ENCODE results near the gene CASZ1. TPM values are rescaled to one million over a fixed set of nuclear protein-coding genes. Genes with fewer than 3 reads are reported as not detected.

CASZ1 gene
- total RNA-seq, 1 experiment from 2014 or later = 1.1 TPM

GRCh38 chr1:10745886-10746455 lies 50.5 kb downstream of the CASZ1 start:
- DNase-seq (ENCODE audit: low spot score) = no peak

GRCh38 chr1:10745383-10745782 lies 51.1 kb downstream of the CASZ1 start:
- no peak for DNase-seq (ENCODE audit: low spot score)

GRCh38 chr1:10744654-10745238 lies 51.7 kb downstream of the CASZ1 start:
- no peak for DNase-seq (ENCODE audit: low spot score)

GRCh38 chr1:10744029-10744428 lies 52.4 kb downstream of the CASZ1 start:
- DNase-seq (ENCODE audit: low spot score) = no peak

- DNase-seq (ENCODE audit: low spot score) = no peak
Observed at GRCh38 chr1:10741696-10742095, 54.8 kb downstream of the CASZ1 start.

- DNase-seq (ENCODE audit: low spot score) = no peak
Observed at GRCh38 chr1:10740123-10740522, 56.3 kb downstream of the CASZ1 start.

GRCh38 chr1:10739589-10739988 lies 56.9 kb downstream of the CASZ1 start:
- DNase-seq (ENCODE audit: low spot score) = no peak

GRCh38 chr1:10738061-10739058 lies 58.1 kb downstream of the CASZ1 start:
- no peak for DNase-seq (ENCODE audit: low spot score)

- no peak for DNase-seq (ENCODE audit: low spot score)
Observed at GRCh38 chr1:10737651-10738050, 58.8 kb downstream of the CASZ1 start.

GRCh38 chr1:10736634-10737586 lies 59.5 kb downstream of the CASZ1 start:
- DNase-seq (ENCODE audit: low spot score) = no peak

GRCh38 chr1:10735563-10736305 lies 60.7 kb downstream of the CASZ1 start:
- no peak for DNase-seq (ENCODE audit: low spot score)

- no peak for DNase-seq (ENCODE audit: low spot score)
Observed at GRCh38 chr1:10734962-10735544, 61.4 kb downstream of the CASZ1 start.

- no peak for DNase-seq (ENCODE audit: low spot score)
Observed at GRCh38 chr1:10734375-10734774, 62.1 kb downstream of the CASZ1 start.

- no peak for DNase-seq (ENCODE audit: low spot score)
Observed at GRCh38 chr1:10733474-10734366, 62.7 kb downstream of the CASZ1 start.

GRCh38 chr1:10730985-10731384 lies 65.5 kb downstream of the CASZ1 start:
- peak; percentile 72 for DNase-seq (ENCODE audit: low spot score)

GRCh38 chr1:10728595-10729410 lies 67.6 kb downstream of the CASZ1 start:
- DNase-seq (ENCODE audit: low spot score) = no peak

- DNase-seq (ENCODE audit: low spot score) = no peak
Observed at GRCh38 chr1:10727751-10728232, 68.7 kb downstream of the CASZ1 start.

GRCh38 chr1:10726355-10726754 lies 70.1 kb downstream of the CASZ1 start:
- peak; percentile 25 for DNase-seq (ENCODE audit: low spot score)

Measured in A172 (cell line).